HUES64 (cell line): Measurements from ENCODE around the gene MTOR.

Source experiments
- H3K27ac ChIP-seq: 2 replicates; pipeline ENCODE4 v1.7.0; 2013; ENCODE audit warnings: low read depth, low read length, inconsistent platforms
- H3K27me3 ChIP-seq: 2 replicates; pipeline ENCODE4 v1.6.1; 2013; ENCODE audit warnings: mild to moderate bottlenecking, low read length; ENCODE audit not compliant: insufficient read depth
- H3K36me3 ChIP-seq: 2 replicates; pipeline ENCODE4 v1.6.1; 2013; ENCODE audit warnings: mild to moderate bottlenecking, low read length; ENCODE audit not compliant: insufficient read depth
- H3K4me1 ChIP-seq: 2 replicates; pipeline ENCODE4 v1.6.1; 2013; ENCODE audit warnings: mild to moderate bottlenecking, low read length, moderate library complexity; ENCODE audit not compliant: insufficient read depth
- H3K4me3 ChIP-seq: 2 replicates; pipeline ENCODE4 v1.5.1; 2013; ENCODE audit warnings: mild to moderate bottlenecking, low read length, moderate library complexity
- H3K9ac ChIP-seq: 2 replicates; pipeline ENCODE4 v1.6.1; 2013; ENCODE audit warnings: mild to moderate bottlenecking, low read depth, low read length
- H3K9me3 ChIP-seq: 2 replicates; pipeline ENCODE4 v1.6.1; 2013; ENCODE audit warnings: low read depth, low read length; ENCODE audit not compliant: insufficient read depth
- WGBS: fragments of 150-250, 120-280 bp; methylation state at CpG from one replicate; pipeline ENCODE4 v1.1.7; 2013; ENCODE audit warnings: missing lambda C conversion rate; 5-methylcytosine and 5-hydroxymethylcytosine counted together

The MTOR gene

DNA sequence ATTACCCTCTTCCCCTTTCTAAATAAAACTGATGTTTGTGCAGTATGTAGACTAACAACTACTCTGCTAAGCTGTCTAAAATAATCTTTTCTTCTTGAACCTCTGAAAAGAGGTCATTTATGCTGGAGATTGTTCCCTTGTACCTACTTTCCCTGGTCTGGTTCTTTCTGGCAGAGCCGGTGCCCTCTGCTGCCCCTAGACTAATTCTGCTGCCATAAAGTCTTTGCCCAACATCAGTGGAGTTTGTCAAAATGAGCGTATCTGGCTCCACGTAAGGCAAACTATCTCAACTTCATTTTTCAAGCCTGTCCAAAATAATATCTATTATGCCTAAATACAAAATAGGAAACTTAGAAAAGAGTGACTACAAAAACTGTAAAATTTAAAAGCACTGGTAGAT is 104.1 kb downstream of the MTOR start:
- Histone ChIP-seq H3K4me1 (no peaks in the 10 kb centered on the region), H3K27me3 (no peaks in the 10 kb centered on the region), H3K9ac (no peak overlapping the region), H3K27ac (no peak overlapping the region), H3K9me3 (no peaks in the 10 kb centered on the region), H3K4me3 (no peak overlapping the region), H3K36me3 (peaks cover 40% of the 10 kb centered on the region)
- 92% methylated on average over 3 of the region's 3 CpGs for WGBS

DNA sequence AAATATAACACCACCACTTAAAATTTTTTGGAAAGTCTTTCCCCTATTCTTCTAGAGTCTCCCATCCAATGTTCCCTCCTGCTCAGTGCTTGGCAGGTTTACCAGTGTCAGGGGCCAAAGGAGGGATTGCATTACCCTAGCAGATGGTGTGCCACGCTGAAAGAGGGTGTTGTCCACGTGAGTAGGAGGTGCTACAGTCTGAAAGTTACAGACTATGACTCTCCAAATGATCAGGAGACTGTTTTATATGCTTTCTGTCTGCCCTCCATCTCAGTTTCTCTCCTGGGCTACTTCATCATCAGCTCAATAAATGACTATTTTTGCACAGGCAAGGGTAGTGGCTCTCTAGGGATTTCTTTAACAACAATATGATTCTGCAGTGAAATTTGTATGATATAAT is 104.5 kb downstream of the MTOR start:
- no peak overlapping the region for H3K9ac ChIP-seq
- 92% methylated on average over 2 of the region's 2 CpGs for WGBS

DNA sequence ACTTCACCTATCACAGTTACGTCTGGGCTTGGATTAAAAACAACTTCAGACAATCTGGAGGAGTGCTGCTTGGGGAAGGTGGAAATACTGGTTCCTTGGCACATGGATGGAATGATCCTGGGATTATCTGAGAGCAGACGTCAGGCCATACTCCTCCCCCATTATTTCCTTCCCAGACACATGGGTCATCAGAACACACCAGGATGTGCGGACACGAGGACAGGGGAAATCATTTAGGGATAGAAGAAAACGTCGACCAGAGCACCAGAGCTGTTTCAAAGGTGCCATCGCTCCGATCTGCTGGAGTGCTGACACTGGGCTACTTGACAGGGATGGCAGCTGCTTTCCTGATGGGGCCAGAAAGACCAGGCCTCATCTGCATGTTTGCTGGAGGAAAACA is 105.0 kb downstream of the MTOR start:
- Histone ChIP-seq H3K9me3 (no peaks in the 10 kb centered on the region), H3K36me3 (peaks cover 44% of the 10 kb centered on the region), H3K9ac (no peak overlapping the region), H3K4me1 (peaks cover under 1% of the 10 kb centered on the region; the same call in 1 of the 2 replicates), H3K4me3 (no peak overlapping the region), H3K27me3 (no peaks in the 10 kb centered on the region), H3K27ac (no peak overlapping the region)
- 93% methylated on average over 8 of the region's 8 CpGs for WGBS

More for the DNA sequence above, 104.5 kb downstream of the MTOR start:
- Histone ChIP-seq H3K4me3 (no peak overlapping the region), H3K36me3 (peaks cover 43% of the 10 kb centered on the region), H3K9me3 (no peaks in the 10 kb centered on the region), H3K27me3 (no peaks in the 10 kb centered on the region), H3K27ac (no peak overlapping the region), H3K4me1 (no peaks in the 10 kb centered on the region; the same call in 1 of the 2 replicates)

DNA sequence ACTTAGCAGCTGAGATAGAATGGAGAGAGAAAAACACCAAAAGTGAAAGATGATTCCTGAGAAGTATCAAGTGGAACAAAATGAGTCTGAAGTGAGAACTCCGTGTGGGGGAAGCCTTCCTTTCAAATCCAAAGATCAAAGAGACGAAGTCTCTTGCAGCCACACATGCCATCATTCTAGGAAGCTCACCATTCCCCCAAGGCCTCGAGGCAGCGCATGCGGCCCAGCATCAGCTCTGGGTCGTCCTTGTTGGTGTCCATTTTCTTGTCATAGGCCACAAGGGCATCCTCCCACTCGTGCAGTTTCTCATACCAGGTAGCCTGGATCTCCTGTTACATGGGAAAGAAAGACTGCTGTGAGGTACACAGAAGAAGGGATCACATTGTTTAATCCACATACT is 105.4 kb downstream of the MTOR start:
- WGBS, result 94% methylated on average over 7 of the region's 7 CpGs
- Histone ChIP-seq H3K9ac (no peak overlapping the region), H3K27me3 (no peaks in the 10 kb centered on the region), H3K4me1 (peaks cover 4% of the 10 kb centered on the region; the same call in 1 of the 2 replicates), H3K36me3 (peaks cover 44% of the 10 kb centered on the region), H3K27ac (no peak overlapping the region), H3K9me3 (no peaks in the 10 kb centered on the region), H3K4me3 (no peak overlapping the region)

DNA sequence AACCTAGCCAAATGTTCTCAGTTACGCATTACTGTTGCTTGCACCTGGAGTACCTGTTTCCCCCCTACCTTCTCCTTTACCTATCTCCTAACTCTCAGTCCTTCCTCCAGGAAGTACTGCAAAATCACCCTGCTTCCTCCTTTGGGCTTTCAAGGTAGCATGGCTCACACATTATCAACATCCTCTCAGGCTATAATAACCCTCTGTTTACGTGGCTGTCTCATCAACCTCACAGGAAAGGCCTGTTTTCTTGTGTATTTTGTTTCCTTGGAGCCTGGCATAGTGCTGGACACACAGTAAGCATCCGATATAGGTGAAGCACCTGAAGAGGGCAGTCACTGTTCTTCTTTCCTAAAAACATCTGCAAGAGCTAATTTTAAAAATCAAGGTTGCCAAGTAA is 105.9 kb downstream of the MTOR start:
- Histone ChIP-seq H3K9ac (no peak overlapping the region), H3K4me1 (peaks cover 4% of the 10 kb centered on the region; the same call in 1 of the 2 replicates), H3K27me3 (no peaks in the 10 kb centered on the region), H3K27ac (no peak overlapping the region), H3K36me3 (peaks cover 44% of the 10 kb centered on the region), H3K4me3 (no peak overlapping the region), H3K9me3 (no peaks in the 10 kb centered on the region)
- 94% methylated on average over 3 of the region's 3 CpGs for WGBS

DNA sequence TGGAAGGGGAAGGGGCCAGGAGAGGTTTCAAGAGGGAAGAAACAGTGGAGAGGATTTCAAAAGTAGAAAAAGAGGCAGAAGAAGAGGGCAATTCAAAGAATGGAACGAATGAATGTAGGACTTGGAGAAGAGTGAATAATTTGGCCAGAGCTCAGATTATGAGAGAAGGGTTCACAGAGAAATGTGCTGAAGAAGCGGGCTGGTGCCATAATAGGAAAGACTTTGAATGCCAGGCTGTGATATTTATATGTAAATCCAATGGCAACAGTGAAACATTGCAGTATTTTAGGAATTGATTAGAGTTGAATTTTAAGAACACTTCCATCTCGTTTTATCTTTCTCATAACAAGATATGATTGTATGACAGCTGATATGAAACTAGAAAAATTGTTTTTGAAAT is 109.2 kb downstream of the MTOR start:
- 91% methylated on average over 2 of the region's 3 CpGs for WGBS
- Histone ChIP-seq H3K4me1 (peaks cover 4% of the 10 kb centered on the region; the same call in 1 of the 2 replicates), H3K9ac (no peak overlapping the region), H3K27me3 (no peaks in the 10 kb centered on the region), H3K36me3 (peaks cover 58% of the 10 kb centered on the region), H3K9me3 (no peaks in the 10 kb centered on the region), H3K27ac (no peak overlapping the region), H3K4me3 (no peak overlapping the region)

DNA sequence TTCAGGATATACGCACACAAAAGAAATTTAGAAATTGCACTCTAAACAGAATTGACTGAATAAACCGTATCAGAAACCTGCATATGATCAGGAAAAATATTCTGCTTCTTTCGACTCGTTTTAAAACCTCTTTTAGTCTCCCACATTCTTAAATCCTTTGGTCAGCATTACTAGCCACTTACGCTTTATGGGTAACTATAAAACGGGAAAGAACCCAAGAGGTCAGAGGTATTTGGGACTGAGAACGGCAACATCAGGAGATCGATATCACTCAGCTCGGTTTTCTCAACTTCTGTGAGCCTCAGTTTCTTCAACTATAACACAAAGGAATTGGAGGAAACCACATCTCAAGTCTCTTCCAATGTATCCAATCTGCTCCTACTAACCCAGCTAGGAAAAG is 109.6 kb downstream of the MTOR start:
- WGBS, result 95% methylated on average over 9 of the region's 9 CpGs
- Histone ChIP-seq H3K36me3 (peaks cover 63% of the 10 kb centered on the region), H3K27ac (no peak overlapping the region)

DNA sequence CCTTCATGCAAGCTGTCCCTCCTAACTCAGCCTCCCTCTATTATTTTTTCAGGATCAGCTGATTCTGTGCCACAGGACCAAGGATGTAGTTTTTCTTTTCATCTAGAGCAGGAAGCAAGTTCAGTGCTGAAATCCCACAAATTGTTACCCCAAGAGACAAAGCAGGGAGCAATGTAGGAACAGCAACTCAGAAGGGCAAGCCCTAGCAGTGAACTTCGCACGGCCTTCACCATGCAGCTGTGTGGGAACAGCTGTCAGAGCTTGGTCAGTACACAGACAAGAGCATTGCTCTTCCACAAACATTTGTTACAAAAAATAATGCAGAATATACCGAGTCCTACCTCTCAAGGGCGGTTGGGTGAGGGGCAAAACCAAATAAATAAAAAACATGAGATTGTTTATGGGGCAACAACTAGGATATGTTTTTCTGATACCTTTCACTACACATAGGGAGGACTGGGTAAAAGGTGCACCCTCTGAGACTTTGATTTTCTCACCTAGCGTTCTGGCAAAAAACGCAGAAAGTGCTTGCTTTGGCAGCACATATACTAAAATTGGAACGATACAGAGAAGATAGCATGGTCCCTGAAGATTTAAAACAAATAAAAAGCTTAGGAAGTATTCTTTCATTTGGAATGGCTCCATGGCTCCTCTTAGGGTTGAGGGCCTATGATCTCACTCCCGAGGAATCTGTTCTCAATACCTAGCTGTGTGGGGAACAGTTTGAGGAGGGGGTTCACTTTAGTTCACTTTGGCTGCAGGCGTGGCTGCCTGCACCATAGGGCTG is 110.3 kb downstream of the MTOR start:
- no peak overlapping the region for H3K4me3 ChIP-seq
- peaks cover 64% of the 10 kb centered on the region for H3K36me3 ChIP-seq
- no peak overlapping the region for H3K27ac ChIP-seq
- no peaks in the 10 kb centered on the region for H3K27me3 ChIP-seq
- peaks cover 8% of the 10 kb centered on the region; the same call in 1 of the 2 replicates for H3K4me1 ChIP-seq
- WGBS, result 95% methylated on average over 9 of the region's 9 CpGs
- H3K9me3 ChIP-seq, result no peaks in the 10 kb centered on the region
- H3K9ac ChIP-seq, result no peak overlapping the region; the same call in 1 of the 2 replicates

More for the DNA sequence above, 109.6 kb downstream of the MTOR start:
- Histone ChIP-seq H3K4me1 (peaks cover 4% of the 10 kb centered on the region; the same call in 1 of the 2 replicates), H3K9ac (no peak overlapping the region), H3K4me3 (no peak overlapping the region), H3K27me3 (no peaks in the 10 kb centered on the region), H3K9me3 (no peaks in the 10 kb centered on the region)

DNA sequence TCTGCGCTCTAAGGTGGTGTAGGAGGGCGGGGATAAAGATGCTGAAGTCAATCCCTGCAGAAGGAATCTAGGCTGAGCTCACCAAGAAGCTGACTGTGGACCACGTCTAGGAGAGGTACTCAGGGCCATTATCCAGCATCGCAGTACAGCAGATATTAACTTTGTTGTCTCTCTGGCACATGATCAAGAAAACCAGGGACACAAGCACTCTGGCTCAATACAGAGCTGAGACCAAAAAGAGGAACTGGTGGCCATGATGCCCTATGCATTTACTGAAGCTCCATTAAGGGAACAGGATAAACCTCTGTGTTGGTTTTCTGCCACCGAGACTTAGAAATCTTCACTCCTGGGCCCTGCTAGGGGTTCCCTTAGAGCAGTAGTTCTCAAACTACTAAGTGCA is 111.2 kb downstream of the MTOR start:
- peaks cover 64% of the 10 kb centered on the region for H3K36me3 ChIP-seq
- no peak overlapping the region for H3K4me3 ChIP-seq
- no peaks in the 10 kb centered on the region for H3K9me3 ChIP-seq
- WGBS, result 95% methylated on average over 5 of the region's 5 CpGs
- no peaks in the 10 kb centered on the region for H3K27me3 ChIP-seq
- no peak overlapping the region for H3K9ac ChIP-seq
- no peak overlapping the region for H3K27ac ChIP-seq
- H3K4me1 ChIP-seq, result peaks cover 8% of the 10 kb centered on the region; the same call in 1 of the 2 replicates

DNA sequence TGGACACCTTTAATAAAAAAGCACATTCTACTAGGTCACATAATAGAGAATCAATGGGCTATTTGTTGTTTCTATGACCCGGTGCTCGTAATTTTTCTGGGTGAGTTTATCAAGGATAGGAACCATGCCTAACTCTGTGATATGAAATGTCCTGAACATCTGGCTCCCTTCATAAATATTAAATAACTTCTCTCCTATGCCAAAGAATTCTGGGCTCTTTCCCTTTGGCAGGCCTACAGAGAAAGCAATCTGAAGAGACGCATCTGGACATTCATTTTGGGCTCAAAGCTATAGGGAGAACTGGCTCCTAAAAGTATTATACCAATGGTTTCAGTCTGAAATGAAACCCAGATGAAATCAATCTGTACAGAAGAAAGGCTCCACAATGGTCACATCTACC is 112.0 kb downstream of the MTOR start:
- Histone ChIP-seq H3K36me3 (peaks cover 64% of the 10 kb centered on the region), H3K9me3 (no peaks in the 10 kb centered on the region)

DNA sequence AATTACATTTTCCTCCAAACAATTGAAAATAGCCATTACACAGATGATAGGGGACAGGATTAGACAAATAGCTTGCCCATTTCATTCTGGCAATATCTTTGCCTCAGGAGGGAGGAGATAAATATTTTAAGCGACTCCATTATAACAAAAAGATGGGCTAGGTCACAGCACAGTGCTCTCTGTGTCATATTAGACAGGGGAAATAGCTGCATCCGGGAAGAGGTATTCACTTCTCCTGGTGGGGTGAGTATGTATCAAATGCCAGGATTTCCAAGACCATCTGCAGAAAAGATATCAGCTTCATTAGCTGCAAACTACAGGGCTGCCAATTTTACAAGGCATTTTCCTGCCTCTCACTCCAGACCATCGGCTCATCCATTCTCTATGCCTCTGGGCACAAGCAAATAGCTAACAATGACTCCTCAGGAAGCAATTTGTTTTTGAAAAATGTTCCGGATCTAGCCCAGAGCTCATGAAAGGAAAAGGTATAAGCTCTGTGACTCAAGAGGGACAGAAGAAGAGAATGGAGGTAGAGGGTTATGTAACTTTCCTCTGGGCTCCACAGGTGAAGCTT is 115.1 kb downstream of the MTOR start:
- Histone ChIP-seq H3K27ac (no peak overlapping the region), H3K9me3 (no peaks in the 10 kb centered on the region), H3K4me3 (no peak overlapping the region), H3K4me1 (peaks cover 7% of the 10 kb centered on the region; the same call in 1 of the 2 replicates), H3K9ac (peak overlapping the region; percentile 9; the same call in 1 of the 2 replicates), H3K36me3 (peaks cover 69% of the 10 kb centered on the region), H3K27me3 (no peaks in the 10 kb centered on the region)
- 79% methylated on average over 4 of the region's 4 CpGs for WGBS

More for the DNA sequence above, 112.0 kb downstream of the MTOR start:
- 83% methylated on average over 3 of the region's 3 CpGs for WGBS
- no peak overlapping the region for H3K9ac ChIP-seq
- peaks cover 8% of the 10 kb centered on the region; the same call in 1 of the 2 replicates for H3K4me1 ChIP-seq
- H3K27ac ChIP-seq, result no peak overlapping the region
- H3K27me3 ChIP-seq, result no peaks in the 10 kb centered on the region
- H3K4me3 ChIP-seq, result no peak overlapping the region
